Activated CD8-positive, alpha-beta T cell treated with anti-CD3 and anti-CD28 coated beads, Interleukin-2, amount 10 ng/mL, durations not matched to agents 7 days and 5 days (primary cell): ENCODE measurements around the gene SLC17A4. TPM values are rescaled to one million over a fixed set of nuclear protein-coding genes. Genes with fewer than 3 reads are reported as not detected.

Experiments
- ATAC-seq: fragments of 150-1000 bp; cut with Tn5 transposase; one replicate; pipeline ENCODE4 v1.10.0; 2021; ENCODE audit warnings: moderate library complexity
- CTCF ChIA-PET: fragments of 350-600 bp; sonication (Branson Sonifier 250); formaldehyde crosslinking; loops from one replicate; lab custom pipeline; 2021; ENCODE audit warnings: antibody characterized with exemption; lab: Charles Lee
- POLR2A ChIA-PET: fragments of 350-600 bp; sonication (Branson Sonifier 250); formaldehyde crosslinking; loops from one replicate; lab custom pipeline; 2021; ENCODE audit warnings: antibody characterized with exemption; lab: Charles Lee
- DNase-seq: peaks from one replicate; pipeline ENCODE4 v3.0.0-alpha.2; 2020
- H3K27ac Mint-ChIP-seq: one replicate; pipeline ENCODE4 v1.8.0; 2021; ENCODE audit warnings: mild to moderate bottlenecking, mixed read lengths
- H3K27me3 Mint-ChIP-seq: one replicate; pipeline ENCODE4 v1.8.0; 2021; ENCODE audit warnings: low read depth, mixed read lengths
- H3K36me3 Mint-ChIP-seq: one replicate; pipeline ENCODE4 v1.8.0; 2021; ENCODE audit warnings: low read depth, mixed read lengths
- H3K4me1 Mint-ChIP-seq: one replicate; pipeline ENCODE4 v1.8.0; 2021; ENCODE audit warnings: low read depth, mixed read lengths
- H3K4me3 Mint-ChIP-seq: one replicate; pipeline ENCODE4 v1.8.0; 2021; ENCODE audit warnings: mild to moderate bottlenecking, mixed read lengths
- H3K9me3 Mint-ChIP-seq: one replicate; pipeline ENCODE4 v1.8.0; 2022; ENCODE audit warnings: mixed read lengths; ENCODE audit not compliant: insufficient read depth
- total RNA-seq, 2 experiments: library from RNA; stranded (reverse); gene quantifications; one replicate each; pipeline ENCODE4 v1.2.3, GENCODE V29; 2021

SLC17A4 gene
- total RNA-seq, 2 experiments from 2014 or later = not detected

DNA sequence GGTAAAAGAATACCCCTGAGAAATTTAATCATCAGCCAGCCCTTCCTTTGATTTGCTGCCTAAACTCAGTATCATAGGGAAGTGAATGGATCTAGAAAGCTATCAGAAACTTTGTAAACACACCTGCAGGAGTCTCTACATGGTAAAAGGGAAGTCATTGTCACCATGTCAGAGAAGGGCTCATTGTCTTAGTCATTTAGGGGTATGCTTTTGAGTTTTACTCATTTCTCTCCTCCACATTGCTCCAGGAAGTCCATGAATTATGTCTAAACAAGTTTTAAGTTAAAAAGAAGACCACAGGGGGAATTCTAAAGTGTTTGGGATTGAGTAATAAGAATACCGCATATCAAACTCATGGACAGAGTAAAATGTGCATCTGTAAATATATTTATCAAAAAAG lies 74.8 kb downstream of the SLC17A4 start:
- ATAC-seq (no peak), DNase-seq (no peak)
- Mint-ChIP-seq H3K27ac (no peak overlapping the region), H3K36me3 (no peaks in the 10 kb centered on the region), H3K9me3 (no peaks in the 10 kb centered on the region), H3K4me1 (no peaks in the 10 kb centered on the region), H3K4me3 (no peak overlapping the region), H3K27me3 (peaks cover 33% of the 10 kb centered on the region)
- POLR2A ChIA-PET = no interaction called here
- CTCF ChIA-PET = no interaction called here

DNA sequence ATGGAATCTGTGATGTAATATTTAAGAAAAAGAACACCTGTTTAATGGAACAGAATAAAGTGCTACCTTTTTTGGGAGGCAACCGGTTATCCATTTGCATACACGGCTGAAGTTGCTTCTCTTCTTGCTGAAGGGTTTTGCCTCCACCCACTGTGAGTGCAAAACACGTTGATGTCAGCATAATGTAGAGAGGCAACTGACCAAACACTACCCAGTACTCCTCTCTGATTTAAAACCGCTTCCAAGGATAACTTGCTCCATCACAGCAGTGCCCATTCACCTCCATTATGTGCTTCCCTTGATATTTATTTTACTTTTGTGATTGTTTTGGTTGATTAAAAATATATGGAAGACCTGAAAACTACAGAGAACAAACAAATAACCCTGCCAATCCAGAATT lies 75.9 kb downstream of the SLC17A4 start:
- DNase-seq (no peak), ATAC-seq (no peak)
- no peaks in the 10 kb centered on the region for H3K9me3 Mint-ChIP-seq
- ChIA-PET CTCF (no interaction called here), POLR2A (no interaction called here)
- no peak overlapping the region for H3K27ac Mint-ChIP-seq
- no peak overlapping the region for H3K4me3 Mint-ChIP-seq
- H3K4me1 Mint-ChIP-seq = no peaks in the 10 kb centered on the region
- peaks cover 29% of the 10 kb centered on the region for H3K27me3 Mint-ChIP-seq
- no peaks in the 10 kb centered on the region for H3K36me3 Mint-ChIP-seq

Other genes starting within 250 kb of the SLC17A4 start
- not detected for gene SCGN, start 102.5 kb upstream of the SLC17A4 start, total RNA-seq
- gene SLC17A1, start 77.3 kb downstream of the SLC17A4 start, total RNA-seq = not detected
- under 1 TPM; 0.21 to 0.55 TPM for gene SLC17A3, start 119.5 kb downstream of the SLC17A4 start, total RNA-seq
- gene SLC17A2, start 175.9 kb downstream of the SLC17A4 start, total RNA-seq = not detected
- 10 to 100 TPM; 19.1 to 19.5 TPM for gene TRIM38, start 208.1 kb downstream of the SLC17A4 start, total RNA-seq